Heart left ventricle (tissue), 16 donors: Measurements from ENCODE around the gene SEMA4A. TPM values are rescaled to one million over a fixed set of nuclear protein-coding genes. Genes with fewer than 3 reads are reported as not detected.
"Not testable (repeated sequence)": the region's sequence is repeated elsewhere in the genome, so short reads cannot be mapped to it uniquely, and the experiment has no call there.

Experiments
- ATAC-seq, 4 donors: fragments of 200-7000 bp; cut with Tn5 transposase; one replicate each; pipeline ENCODE4 v1.9.1; 2020 to 2022; ENCODE audit warnings: moderate library complexity in 4 of 4, mild to moderate bottlenecking in 3 of 4, moderate number of reproducible peaks in 1 of 4
- DNase-seq, 5 donors: peaks; one replicate each; pipeline ENCODE4 v3.0.0-alpha.2; 2020
- H3K27ac ChIP-seq, 12 donors: fragments of 200-600 bp; sonication (generic) in 4 of 12; one replicate each; pipeline versions ENCODE4 v1.5.0 to v1.8.0; 2016 to 2022; ENCODE audit warnings: mild to moderate bottlenecking in 2 of 12
- H3K27me3 ChIP-seq, 9 donors: fragments of 200-600 bp; sonication (generic) in 2 of 9; one replicate each; pipeline versions ENCODE4 v1.5.1 to v1.8.0; 2016 to 2022; ENCODE audit warnings: mild to moderate bottlenecking in 3 of 9
- H3K36me3 ChIP-seq, 9 donors: fragments of 200-600 bp; sonication (generic) in 2 of 9; one replicate each; pipeline versions ENCODE4 v1.5.0 to v1.8.0; 2018 to 2022; ENCODE audit warnings: mild to moderate bottlenecking in 2 of 9
- H3K4me1 ChIP-seq, 12 donors: fragments of 200-600 bp; sonication (generic) in 4 of 12; one replicate each; pipeline versions ENCODE4 v1.5.0 to v1.8.0; 2016 to 2022; ENCODE audit warnings: mild to moderate bottlenecking in 3 of 12
- H3K4me3 ChIP-seq, 12 donors: fragments of 200-600 bp; sonication (generic) in 4 of 12; one replicate each; pipeline versions ENCODE4 v1.5.0 to v1.8.0; 2017 to 2022; ENCODE audit warnings: mild to moderate bottlenecking in 9 of 12, moderate library complexity in 4 of 12
- H3K9me3 ChIP-seq, 12 donors: fragments of 200-600 bp; sonication (generic) in 4 of 12; one replicate each; pipeline versions ENCODE4 v1.5.0 to v1.8.0; 2016 to 2022; ENCODE audit warnings: mild to moderate bottlenecking in 1 of 12
- POLR2A ChIP-seq, 2 donors: fragments of 450-650 bp; IDR thresholded peaks; one replicate each; pipeline ENCODE4 v1.6.1; 2017; ENCODE audit warnings: antibody characterized with exemption in 2 of 2, mild to moderate bottlenecking in 2 of 2, moderate library complexity in 2 of 2
- WGBS, 4 donors: extraction: QIAGEN DNeasy Blood & Tissue Kit in 2 of 4; methylation state at CpG; one replicate each; pipeline versions ENCODE4 v1.1.5 to v1.1.7; 2013 to 2018; 5-methylcytosine and 5-hydroxymethylcytosine counted together
- intact Hi-C, 10 donors: fragments of 100-400 bp; cut with DNase I; formaldehyde crosslinking; loops; one replicate each; pipeline versions ENCODE4 v1.11.1 to v1.14.2; 2022
- polyA plus RNA-seq, 2 donors: library from polyadenylated mRNA; stranded (reverse); fragments of 200-250 nt; gene quantifications; one replicate each; pipeline ENCODE4 v1.2.3, GENCODE V29; 2013
- total RNA-seq, 9 donors: library from RNA; depleted of rRNA in 2 of 9; stranded (reverse); fragments of >200 nt in 2 of 9; fragmentation: NEBNext Ultra II Directional in 3 of 9; extraction: Animal tissue kit (Norgen Biotek cat#: 25700) in 3 of 9; gene quantifications; one replicate each; pipeline versions ENCODE4 v1.1.0 to v1.2.4, GENCODE V29; 2016 to 2023
- TF ChIP-seq, protein P1 (sequence below), 12 donors: fragments of 200-600 bp; sonication (generic) in 4 of 12; IDR thresholded peaks; one replicate each; pipeline versions ENCODE4 v1.5.0 to v1.8.0; 2018 to 2022; ENCODE audit warnings: antibody characterized with exemption in 12 of 12, mild to moderate bottlenecking in 5 of 12
- donor health status: ischemic (EF 13 %, LVEDD 7.1; RV severe dilation, severe dysfunction).
- donor health status: healthy with polysubstance abuse.
- donor health status: DM: no; HTN: yes; CAD: no.
- donor health status: DM: no; HTN: no; CAD: no.
- donor health status: ischemic (EF 25% LVEDD 6.9; RV normal size, moderate dysfunction).
- donor health status: ischemic (EF 25% LVEDD 5.7; RV mildly dilated, moderate dysfunction).
- donor health status: healthy.
- donor health status: DM: yes; HTN: yes; CAD: no.
- donor health status: ischemic (EF 35%, LVEDD 5.7; RV mildly dilated, moderate dysfunction).
- donor health status: nonischemic (EF 11% LVEDD 7.7; RV severe dilation, severe dysfunction).
- donor health status: DM: yes; HTN: yes; CAD: no.
- donor health status: PGD.
- donor health status: ischemic (EF 29% LVEDD 5.4; RV normal size, mild dysfunction).
- donor health status: nonischemic (EF 23%, LVEDD 6.1; RV moderate dilation, normal function).

The SEMA4A gene
- total and polyA plus RNA-seq, 11 donors = 0.60 to 10.2 (median 1.6) TPM

DNA sequence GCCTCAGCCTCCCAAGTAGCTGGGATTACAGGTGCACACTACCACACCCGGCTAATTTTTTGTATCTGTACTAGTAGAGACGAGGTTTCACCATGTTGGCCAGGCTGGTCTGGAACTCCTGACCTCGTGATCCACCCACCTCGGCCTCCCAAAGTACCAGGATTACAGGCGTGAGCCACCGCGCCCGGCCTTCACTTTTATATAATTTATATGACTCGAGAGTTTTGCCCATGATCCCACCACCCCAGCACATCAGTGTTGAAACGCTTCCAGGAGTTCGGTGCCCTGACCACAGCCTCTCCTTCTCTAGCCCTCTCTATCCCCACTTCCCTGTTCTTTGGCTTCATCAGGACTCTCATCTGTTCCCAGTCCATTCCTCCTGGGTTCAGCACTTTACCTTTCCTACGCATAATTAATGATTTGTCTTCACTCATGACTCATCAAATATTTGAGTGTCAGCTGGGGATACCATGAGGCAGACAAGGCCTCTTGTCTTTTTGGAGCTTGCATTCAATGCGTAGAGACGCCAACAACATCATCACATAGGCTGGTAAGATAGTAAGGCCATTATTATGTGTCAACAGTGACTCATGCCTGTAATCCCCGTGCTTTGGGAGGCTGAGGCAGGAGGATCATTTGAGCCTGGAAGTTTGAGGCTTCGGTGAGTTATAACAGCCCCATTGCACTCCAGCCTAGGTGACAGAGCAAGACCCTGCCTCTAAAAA, 60.8 kb downstream of the SEMA4A start:
- Histone ChIP-seq H3K4me3 (peak overlapping the region in 11 of 12 donors; percentile 60 to 84 (median 69)), H3K27ac (peak overlapping the region in 10 of 12 donors; percentile 90 to 99 (median 96)), H3K27me3 (no peaks in the 10 kb centered on the region), H3K4me1 (peaks cover 0 to 42% (median 20%) of the 10 kb centered on the region in 12 donors), H3K36me3 (peaks cover 0 to 43% (median 33%) of the 10 kb centered on the region in 9 donors), H3K9me3 (no peaks in the 10 kb centered on the region)
- ATAC-seq = no peak
- intact Hi-C loops = loop anchor here in 4 of 10 donors (5.0 kb wide), 3 partner anchors 52 to 67 kb away; no protein-coding TSS in a partner anchor
- 86 to 91% (median 87%) methylated on average over 16 of the region's 16 CpGs for WGBS, 4 donors
- DNase-seq = no peak
- TF ChIP-seq, protein P1, sequence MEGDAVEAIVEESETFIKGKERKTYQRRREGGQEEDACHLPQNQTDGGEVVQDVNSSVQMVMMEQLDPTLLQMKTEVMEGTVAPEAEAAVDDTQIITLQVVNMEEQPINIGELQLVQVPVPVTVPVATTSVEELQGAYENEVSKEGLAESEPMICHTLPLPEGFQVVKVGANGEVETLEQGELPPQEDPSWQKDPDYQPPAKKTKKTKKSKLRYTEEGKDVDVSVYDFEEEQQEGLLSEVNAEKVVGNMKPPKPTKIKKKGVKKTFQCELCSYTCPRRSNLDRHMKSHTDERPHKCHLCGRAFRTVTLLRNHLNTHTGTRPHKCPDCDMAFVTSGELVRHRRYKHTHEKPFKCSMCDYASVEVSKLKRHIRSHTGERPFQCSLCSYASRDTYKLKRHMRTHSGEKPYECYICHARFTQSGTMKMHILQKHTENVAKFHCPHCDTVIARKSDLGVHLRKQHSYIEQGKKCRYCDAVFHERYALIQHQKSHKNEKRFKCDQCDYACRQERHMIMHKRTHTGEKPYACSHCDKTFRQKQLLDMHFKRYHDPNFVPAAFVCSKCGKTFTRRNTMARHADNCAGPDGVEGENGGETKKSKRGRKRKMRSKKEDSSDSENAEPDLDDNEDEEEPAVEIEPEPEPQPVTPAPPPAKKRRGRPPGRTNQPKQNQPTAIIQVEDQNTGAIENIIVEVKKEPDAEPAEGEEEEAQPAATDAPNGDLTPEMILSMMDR (IDR thresholded peaks at IDR 0.05) = no peak
- TF ChIP-seq POLR2A (IDR thresholded peaks at IDR 0.05) = no peak

DNA sequence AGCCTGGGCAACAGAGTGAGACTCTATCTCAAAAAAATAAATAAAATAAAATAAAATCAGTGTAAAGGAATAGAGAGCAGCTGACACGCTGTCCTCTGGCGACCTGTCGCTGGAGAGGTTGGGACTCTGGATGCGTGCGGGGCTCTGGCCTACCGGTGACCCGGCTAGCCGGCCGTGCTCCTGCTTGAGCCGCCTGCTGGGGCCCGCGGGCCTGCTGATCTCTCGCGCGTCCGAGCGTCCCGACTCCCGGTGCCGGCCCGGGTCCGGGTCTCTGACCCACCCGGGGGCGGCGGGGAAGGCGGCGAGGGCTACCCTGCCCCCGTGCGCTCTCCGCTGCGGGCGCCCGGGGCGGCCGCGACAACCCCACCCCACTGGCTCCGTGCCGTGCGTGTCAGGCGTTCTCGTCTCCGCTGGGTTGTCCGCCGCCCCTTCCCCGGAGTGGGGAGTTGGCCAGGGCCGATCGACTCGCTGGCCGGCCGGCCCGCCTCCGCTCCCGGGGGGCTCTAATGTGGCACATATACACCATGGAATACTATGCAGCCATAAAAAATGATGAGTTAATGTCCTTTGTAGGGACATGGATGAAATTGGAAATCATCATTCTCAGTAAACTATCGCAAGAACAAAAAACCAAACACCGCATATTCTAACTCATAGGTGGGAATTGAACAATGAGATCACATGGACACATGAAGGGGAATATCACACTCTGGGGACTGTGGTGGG, 63.1 kb downstream of the SEMA4A start:
- H3K27ac ChIP-seq, ATAC-seq, DNase-seq, H3K9me3 ChIP-seq, H3K4me3 ChIP-seq, H3K27me3 ChIP-seq, intact Hi-C loops: not testable (repeated sequence)
- peaks cover 0 to 44% (median 20%) of the 10 kb centered on the region in 12 donors for H3K4me1 ChIP-seq
- peaks cover 0 to 42% (median 25%) of the 10 kb centered on the region in 9 donors for H3K36me3 ChIP-seq
- 94 to 96% (median 95%) methylated on average over 34 to 55 of the region's 55 CpGs for WGBS, 4 donors

- ATAC-seq (no peak), DNase-seq (no peak)
- Histone ChIP-seq H3K4me3 (peak overlapping the region in 1 of 12 donors; percentile 19), H3K36me3 (peaks cover 0 to 51% (median 39%) of the 10 kb centered on the region in 9 donors), H3K27ac (peak overlapping the region in 7 of 12 donors; percentile 1 to 94 (median 18)), H3K27me3 (no peaks in the 10 kb centered on the region), H3K4me1 (peaks cover 0 to 37% (median 18%) of the 10 kb centered on the region in 12 donors), H3K9me3 (no peaks in the 10 kb centered on the region)
- TF ChIP-seq POLR2A (IDR thresholded peaks at IDR 0.05) = no peak
- TF ChIP-seq, protein P1 (IDR thresholded peaks at IDR 0.05) = no peak
- WGBS, 4 donors = 52 to 59% (median 54%) methylated on average over 2 of the region's 2 CpGs
- intact Hi-C loops = no loop called here
These were observed 64.5 kb downstream of the SEMA4A start for GRCh38 chr1:156217871-156218270.

DNA sequence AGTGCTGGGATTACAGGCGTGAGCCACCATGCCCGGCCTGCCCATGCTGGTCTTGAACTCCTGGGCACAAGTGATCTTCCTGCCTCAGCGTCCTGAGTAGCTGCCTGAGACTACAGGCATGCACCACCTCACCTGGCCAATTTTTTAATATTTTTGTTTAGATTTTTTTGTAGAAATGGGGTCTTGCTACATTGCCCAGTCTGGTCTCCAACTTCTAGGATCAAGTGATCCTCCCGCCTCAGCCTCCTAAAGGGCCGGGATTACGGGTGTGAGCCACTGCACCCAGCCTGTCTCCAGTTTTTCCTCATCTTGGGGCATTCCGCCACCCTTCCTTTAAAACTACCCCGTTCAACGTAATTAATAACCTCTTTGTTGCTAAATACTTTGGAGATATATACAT, 66.8 kb downstream of the SEMA4A start:
- no peaks in the 10 kb centered on the region for H3K27me3 ChIP-seq
- no peak overlapping the region for H3K27ac ChIP-seq
- peaks cover 0 to 27% (median 7%) of the 10 kb centered on the region in 12 donors for H3K4me1 ChIP-seq
- ATAC-seq (no peak), DNase-seq (no peak)
- intact Hi-C loops = loop anchor here in 1 of 10 donors (5.0 kb wide), 1 partner anchor 128 kb away; no protein-coding TSS in a partner anchor
- peaks cover 0 to 61% (median 44%) of the 10 kb centered on the region in 9 donors for H3K36me3 ChIP-seq
- 96 to 97% (median 96%) methylated on average over 9 of the region's 9 CpGs for WGBS, 4 donors
- no peak overlapping the region for H3K4me3 ChIP-seq
- no peak for TF ChIP-seq POLR2A (IDR thresholded peaks at IDR 0.05)
- TF ChIP-seq, protein P1 (IDR thresholded peaks at IDR 0.05) = no peak
- H3K9me3 ChIP-seq = no peaks in the 10 kb centered on the region
